SJCRH30 (cell line): ENCODE data around the gene SYNRG. TPM values are rescaled to one million over a fixed set of nuclear protein-coding genes. Genes with fewer than 3 reads are reported as not detected.

ENCODE experiments used
- DNase-seq, 2 experiments: peaks; one replicate each; pipeline ENCODE4 v3.0.0-alpha.2; 2015 to 2020
- H3K27ac ChIP-seq: fragments of 250-450 bp; sonication (Bioruptor Pico); 2 replicates; pipeline ENCODE4 v1.5.1; 2020; ENCODE audit warnings: mild to moderate bottlenecking, moderate library complexity
- H3K27me3 ChIP-seq: fragments of 250-450 bp; sonication (Bioruptor Pico); 2 replicates; pipeline ENCODE4 v1.5.1; 2020; ENCODE audit warnings: mild to moderate bottlenecking, moderate library complexity
- H3K36me3 ChIP-seq: fragments of 250-450 bp; sonication (Bioruptor Pico); 2 replicates; pipeline ENCODE4 v1.5.1; 2020; ENCODE audit warnings: mild to moderate bottlenecking, moderate library complexity
- H3K4me1 ChIP-seq: fragments of 250-450 bp; sonication (Bioruptor Pico); 2 replicates; pipeline ENCODE4 v1.5.1; 2020; ENCODE audit warnings: mild to moderate bottlenecking, moderate library complexity
- H3K4me3 ChIP-seq: fragments of 250-450 bp; sonication (Bioruptor Pico); 2 replicates; pipeline ENCODE4 v1.5.1; 2020; ENCODE audit warnings: mild to moderate bottlenecking, moderate library complexity
- H3K9me3 ChIP-seq: fragments of 250-450 bp; sonication (Bioruptor Pico); replicated peaks from 2 replicates; pipeline ENCODE4 v1.5.1; 2020; ENCODE audit warnings: mild to moderate bottlenecking, moderate library complexity
- total RNA-seq: library from RNA; depleted of rRNA; stranded (reverse); fragments of >200 nt; shearing (Covaris generic); gene quantifications from 2 replicates; pipeline ENCODE4 v1.2.3, GENCODE V29; 2014

SYNRG gene
- total RNA-seq, 1 experiment from 2014 or later, result 16.5 TPM

DNA sequence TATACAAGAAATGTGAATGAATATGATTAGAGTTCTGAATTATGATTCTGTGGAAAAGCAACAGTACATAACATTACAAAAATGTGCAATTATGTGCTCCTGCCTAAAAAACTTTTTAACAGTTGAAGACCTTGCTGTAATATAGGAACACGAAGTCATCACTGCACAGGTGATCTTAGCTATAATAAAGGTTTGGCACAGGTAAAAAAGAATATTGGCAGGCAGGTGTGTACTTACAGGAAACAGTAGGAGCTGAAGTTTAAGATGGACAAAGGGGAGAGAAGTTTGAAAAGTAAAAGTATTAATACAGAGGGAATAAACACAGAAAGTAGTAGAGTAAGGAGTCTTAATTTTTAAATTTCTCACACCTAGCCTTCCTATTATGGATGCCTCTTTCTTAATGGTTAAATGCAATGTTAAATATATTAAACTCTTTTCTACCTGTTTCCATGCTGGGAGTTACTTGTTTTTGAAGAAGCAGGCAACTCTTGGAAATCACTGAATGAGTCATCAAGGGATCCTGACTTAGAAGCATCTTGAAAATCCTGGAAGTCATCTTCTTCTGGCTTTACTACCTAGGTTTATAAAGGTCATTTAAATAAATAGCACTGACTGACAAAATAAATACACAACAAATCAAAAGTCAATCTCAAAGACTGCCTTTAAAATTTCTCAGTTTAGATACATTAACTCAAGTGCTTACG lies 40.7 kb downstream of the SYNRG start:
- Histone ChIP-seq H3K36me3 (peaks cover 35% of the 10 kb centered on the region), H3K9me3 (no peaks in the 10 kb centered on the region), H3K4me3 (no peak overlapping the region), H3K27ac (no peak overlapping the region), H3K27me3 (no peaks in the 10 kb centered on the region), H3K4me1 (no peaks in the 10 kb centered on the region)
- no peak for DNase-seq

DNA sequence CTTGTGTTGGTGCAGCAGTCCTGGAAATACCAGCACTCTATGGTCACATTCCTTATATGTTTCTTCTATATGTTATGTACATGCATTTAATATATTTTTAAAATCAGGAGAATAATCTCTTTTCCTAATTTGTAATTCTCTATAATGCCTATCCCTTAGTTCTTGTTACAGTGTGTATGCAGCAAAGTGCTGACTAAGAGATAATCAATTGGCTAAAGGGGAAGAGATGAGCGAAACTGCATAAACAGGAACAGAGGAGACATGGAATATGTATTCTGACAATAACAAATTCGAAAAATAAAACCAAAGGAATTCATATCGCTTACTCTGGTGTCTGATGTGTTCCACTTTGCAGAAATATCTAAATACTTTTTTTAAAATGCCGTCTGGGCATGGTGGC lies 41.7 kb downstream of the SYNRG start:
- DNase-seq, result no peak
- H3K9me3 ChIP-seq, result no peaks in the 10 kb centered on the region
- no peak overlapping the region for H3K27ac ChIP-seq
- H3K36me3 ChIP-seq, result peaks cover 35% of the 10 kb centered on the region
- H3K4me1 ChIP-seq, result no peaks in the 10 kb centered on the region
- H3K27me3 ChIP-seq, result no peaks in the 10 kb centered on the region
- H3K4me3 ChIP-seq, result no peak overlapping the region

DNA sequence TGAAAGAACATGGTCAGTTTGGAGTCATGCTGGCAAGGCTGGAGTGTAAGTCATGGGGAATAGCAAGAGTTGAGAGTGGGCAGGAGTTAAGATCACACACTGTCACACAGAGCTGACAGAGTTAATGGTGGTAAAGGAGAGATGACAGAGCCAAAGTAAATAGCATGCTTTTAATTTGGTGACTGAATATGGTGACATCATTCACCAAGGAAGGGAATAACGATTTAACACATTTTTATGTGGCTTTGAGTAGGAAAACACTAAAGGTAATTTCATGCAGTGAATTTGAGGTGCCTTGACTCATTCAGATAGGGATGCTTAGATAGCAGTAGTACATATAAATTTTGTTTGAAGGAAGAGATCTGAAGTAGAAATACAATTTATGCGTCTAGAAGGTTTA lies 42.1 kb downstream of the SYNRG start:
- Histone ChIP-seq H3K9me3 (no peaks in the 10 kb centered on the region), H3K36me3 (peaks cover 35% of the 10 kb centered on the region), H3K27ac (no peak overlapping the region), H3K27me3 (no peaks in the 10 kb centered on the region), H3K4me3 (no peak overlapping the region), H3K4me1 (no peaks in the 10 kb centered on the region; the same call in 1 of the 2 replicates)
- no peak for DNase-seq

DNA sequence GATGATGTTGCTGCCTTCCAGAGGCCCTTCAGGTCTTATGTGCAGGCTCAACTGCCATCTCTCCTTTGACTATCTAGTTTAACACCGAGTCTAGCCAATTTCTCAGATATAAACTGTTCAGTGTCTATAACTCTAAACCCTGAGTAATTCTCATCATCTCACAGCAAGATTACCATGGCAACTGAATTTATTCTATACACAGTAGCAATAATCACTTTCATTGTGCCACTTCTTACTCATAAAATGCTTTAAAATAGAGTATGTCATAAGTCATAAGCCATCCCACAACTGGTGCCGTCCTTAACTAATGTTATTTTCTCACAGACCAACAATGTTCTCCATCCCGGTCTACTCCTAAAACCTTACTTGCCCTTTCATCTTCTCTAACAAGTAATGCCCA lies 45.0 kb downstream of the SYNRG start:
- no peak for DNase-seq
- no peaks in the 10 kb centered on the region; the same call in 1 of the 2 replicates for H3K4me1 ChIP-seq
- peaks cover 39% of the 10 kb centered on the region for H3K36me3 ChIP-seq

DNA sequence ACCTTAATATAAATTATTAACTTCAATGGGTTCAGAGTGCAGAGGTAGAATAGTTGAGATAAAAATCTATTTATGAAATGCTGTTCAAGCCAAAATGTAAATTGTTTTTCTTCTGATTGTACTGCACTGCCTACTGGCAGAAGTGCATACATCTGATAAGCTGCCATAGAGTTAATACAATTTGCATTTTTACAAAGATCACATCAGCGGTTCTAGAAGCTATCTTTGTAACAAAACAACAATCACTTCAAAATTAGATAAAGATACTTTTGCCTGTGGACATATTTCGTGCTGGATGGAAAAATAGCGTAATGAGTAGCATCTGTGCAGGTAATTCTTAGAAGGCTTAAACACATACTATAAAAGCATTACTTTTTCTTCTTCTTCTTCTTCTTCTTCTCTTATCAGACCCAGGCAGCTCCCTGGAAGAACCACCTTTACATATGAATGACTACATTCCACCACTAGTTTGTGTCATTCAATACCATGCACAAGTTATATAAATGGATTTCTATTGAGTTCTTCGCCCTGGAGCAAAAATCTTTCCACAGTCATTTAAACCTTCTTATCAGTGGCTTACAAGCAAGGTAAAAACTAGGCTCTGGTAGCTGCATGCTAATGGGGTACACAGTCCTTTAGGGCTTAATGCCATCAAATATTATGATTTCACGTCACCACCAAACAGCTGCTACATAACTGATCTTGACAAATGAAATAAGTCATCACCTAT lies 47.0 kb downstream of the SYNRG start:
- Histone ChIP-seq H3K27ac (no peak overlapping the region), H3K27me3 (no peaks in the 10 kb centered on the region), H3K4me3 (no peak overlapping the region), H3K36me3 (peaks cover 26% of the 10 kb centered on the region), H3K4me1 (no peaks in the 10 kb centered on the region; the same call in 1 of the 2 replicates), H3K9me3 (no peaks in the 10 kb centered on the region)
- DNase-seq, result peak; percentile 12 to 52

More for the DNA sequence above, 45.0 kb downstream of the SYNRG start:
- Histone ChIP-seq H3K27me3 (no peaks in the 10 kb centered on the region), H3K9me3 (no peaks in the 10 kb centered on the region), H3K4me3 (no peak overlapping the region), H3K27ac (no peak overlapping the region)

DNA sequence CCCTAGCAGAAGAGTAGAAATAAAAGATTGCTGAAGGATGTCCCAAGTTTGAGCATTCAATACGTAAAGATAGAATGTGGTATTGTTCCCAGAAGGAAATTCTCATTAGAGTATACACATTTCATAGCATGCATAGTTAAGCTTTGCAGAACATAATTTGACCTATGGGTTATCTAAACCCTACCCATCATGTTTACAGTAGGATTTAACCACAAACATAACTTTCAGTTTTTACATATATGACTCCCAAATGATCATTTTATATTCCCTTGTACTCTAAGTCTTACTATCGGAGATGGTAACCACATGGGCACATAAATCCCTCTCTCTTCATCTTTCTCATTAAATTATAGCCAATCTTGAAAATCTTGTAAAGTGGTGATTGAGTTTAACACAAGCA lies 50.9 kb downstream of the SYNRG start:
- Histone ChIP-seq H3K4me3 (no peak overlapping the region), H3K27ac (no peak overlapping the region), H3K27me3 (no peaks in the 10 kb centered on the region), H3K9me3 (no peaks in the 10 kb centered on the region), H3K36me3 (peaks cover 16% of the 10 kb centered on the region), H3K4me1 (peaks cover 4% of the 10 kb centered on the region; the same call in 1 of the 2 replicates)
- no peak for DNase-seq

DNA sequence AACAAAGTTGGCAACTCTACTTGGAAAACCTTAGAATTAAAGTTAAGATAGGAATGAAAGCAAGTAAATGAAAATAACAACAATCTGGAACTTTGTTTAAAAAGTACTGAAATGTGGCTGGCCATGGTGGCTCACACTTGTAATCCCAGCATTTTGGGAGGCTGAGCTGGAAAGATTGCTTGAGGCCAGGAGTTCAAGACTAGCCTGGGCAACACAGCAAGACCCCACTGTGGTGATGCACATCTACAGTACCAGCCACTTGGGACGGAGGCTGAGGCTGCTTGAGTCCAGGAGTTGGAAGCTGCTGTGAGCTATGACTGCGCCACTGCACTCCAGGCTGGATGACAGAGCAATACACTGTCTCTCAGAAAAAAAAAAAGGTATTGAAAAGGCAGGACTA lies 51.7 kb downstream of the SYNRG start:
- H3K4me1 ChIP-seq, result peaks cover 4% of the 10 kb centered on the region; the same call in 1 of the 2 replicates
- H3K36me3 ChIP-seq, result peaks cover 16% of the 10 kb centered on the region
- H3K9me3 ChIP-seq, result no peaks in the 10 kb centered on the region
- H3K4me3 ChIP-seq, result no peak overlapping the region
- H3K27me3 ChIP-seq, result no peaks in the 10 kb centered on the region
- H3K27ac ChIP-seq, result no peak overlapping the region
- no peak for DNase-seq

DNA sequence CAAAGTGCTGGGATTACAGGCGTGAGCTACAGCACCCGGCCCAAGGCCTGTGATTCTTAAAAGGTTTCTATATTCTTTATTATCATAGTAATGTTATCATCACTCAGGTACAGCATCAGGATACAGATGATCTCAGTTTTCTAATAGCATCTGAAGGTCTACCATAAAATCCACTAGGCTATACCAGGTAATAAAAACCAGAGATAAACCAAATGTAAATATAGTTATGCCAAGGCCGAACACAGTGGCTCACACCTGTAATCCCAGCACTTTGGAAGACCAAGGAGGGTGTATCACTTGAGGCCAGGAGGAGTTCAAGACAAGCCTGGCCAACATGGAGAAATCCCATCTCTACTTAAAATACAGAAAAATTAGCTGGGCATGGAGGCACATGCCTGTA lies 53.8 kb downstream of the SYNRG start:
- H3K36me3 ChIP-seq, result peaks cover 10% of the 10 kb centered on the region
- no peak for DNase-seq
- H3K4me3 ChIP-seq, result no peak overlapping the region
- H3K27ac ChIP-seq, result no peak overlapping the region
- H3K27me3 ChIP-seq, result no peaks in the 10 kb centered on the region
- no peaks in the 10 kb centered on the region for H3K9me3 ChIP-seq
- 0 out of 2 replicates have a peak, but pooled peaks cover 4% of the 10 kb centered on the region for H3K4me1 ChIP-seq

DNA sequence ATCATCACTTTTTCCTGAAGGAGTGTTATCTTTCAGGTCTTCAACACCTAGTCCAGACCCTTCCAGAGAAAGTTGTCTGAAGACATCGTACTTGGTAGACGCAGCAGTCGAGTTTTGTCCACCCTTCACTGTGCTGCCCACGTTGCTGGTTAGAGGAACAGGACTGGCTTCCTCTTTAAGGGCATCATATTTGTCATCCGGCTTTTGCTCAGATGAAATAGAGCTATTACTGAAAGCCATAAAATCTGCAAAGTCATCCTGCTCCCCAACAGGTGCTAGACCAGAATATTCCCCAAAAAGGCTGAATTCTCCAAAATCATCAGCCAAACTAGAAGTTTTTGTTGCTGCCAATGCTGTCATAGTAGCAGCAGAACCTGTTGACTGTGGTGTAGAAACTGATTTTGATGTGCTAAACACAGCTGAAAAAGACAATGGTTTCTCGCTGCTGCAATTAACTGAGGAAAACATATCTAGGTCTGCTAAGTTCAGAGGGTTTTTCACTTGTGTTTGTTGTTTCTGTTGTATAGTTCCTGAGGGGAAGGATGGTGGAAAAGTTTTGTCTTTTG lies 55.7 kb downstream of the SYNRG start:
- DNase-seq, result no peak

DNA sequence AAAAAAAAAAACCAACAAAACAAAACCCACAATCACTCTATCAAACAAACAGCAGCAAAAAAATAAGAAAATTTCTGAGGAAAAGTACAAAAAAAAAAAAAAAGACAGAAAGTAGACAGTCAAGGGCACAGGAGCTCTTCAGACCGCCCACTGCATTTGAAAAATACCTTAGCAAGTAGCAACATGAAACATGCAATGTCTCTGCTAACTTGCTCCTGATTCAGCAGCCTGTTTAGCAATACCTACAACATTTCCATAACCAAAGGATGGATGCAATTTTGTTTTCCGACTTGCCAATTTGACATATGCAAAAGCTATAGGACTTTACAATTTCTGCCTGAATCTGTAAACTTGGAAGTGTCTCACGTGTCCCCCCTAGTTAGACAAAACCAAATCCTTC lies 57.4 kb downstream of the SYNRG start:
- Histone ChIP-seq H3K4me3 (no peak overlapping the region), H3K36me3 (peaks cover 10% of the 10 kb centered on the region), H3K9me3 (no peaks in the 10 kb centered on the region), H3K27ac (no peak overlapping the region), H3K4me1 (0 out of 2 replicates have a peak, but pooled peaks cover 2% of the 10 kb centered on the region), H3K27me3 (no peaks in the 10 kb centered on the region)
- DNase-seq, result no peak

More for the DNA sequence above, 55.7 kb downstream of the SYNRG start:
- H3K36me3 ChIP-seq, result peaks cover 12% of the 10 kb centered on the region
- no peaks in the 10 kb centered on the region for H3K27me3 ChIP-seq
- H3K9me3 ChIP-seq, result no peaks in the 10 kb centered on the region
- H3K4me1 ChIP-seq, result 0 out of 2 replicates have a peak, but pooled peaks cover 4% of the 10 kb centered on the region
- H3K4me3 ChIP-seq, result no peak overlapping the region
- H3K27ac ChIP-seq, result no peak overlapping the region

DNA sequence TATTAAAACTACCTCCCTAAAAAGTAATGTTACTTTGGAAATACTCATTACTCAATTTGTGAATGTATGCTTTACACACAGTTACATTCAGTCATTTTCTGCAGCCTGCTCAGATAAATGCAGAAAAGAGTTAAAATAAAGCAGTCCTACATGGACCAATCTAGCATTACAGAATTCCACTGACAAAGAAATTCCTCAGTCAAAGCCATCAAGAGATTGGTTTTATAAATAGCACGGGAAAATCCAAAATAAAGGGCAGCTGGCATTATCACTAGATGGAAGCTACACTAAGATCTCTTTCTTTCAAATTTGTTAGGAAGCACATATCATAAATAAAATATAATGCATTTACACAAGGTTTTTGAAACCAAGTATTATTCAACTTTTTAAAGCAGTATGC lies 61.2 kb downstream of the SYNRG start:
- H3K27me3 ChIP-seq, result no peaks in the 10 kb centered on the region
- peaks cover 7% of the 10 kb centered on the region for H3K36me3 ChIP-seq
- H3K4me1 ChIP-seq, result no peaks in the 10 kb centered on the region
- no peak overlapping the region for H3K27ac ChIP-seq
- DNase-seq, result no peak
- H3K9me3 ChIP-seq, result no peaks in the 10 kb centered on the region
- no peak overlapping the region for H3K4me3 ChIP-seq

DNA sequence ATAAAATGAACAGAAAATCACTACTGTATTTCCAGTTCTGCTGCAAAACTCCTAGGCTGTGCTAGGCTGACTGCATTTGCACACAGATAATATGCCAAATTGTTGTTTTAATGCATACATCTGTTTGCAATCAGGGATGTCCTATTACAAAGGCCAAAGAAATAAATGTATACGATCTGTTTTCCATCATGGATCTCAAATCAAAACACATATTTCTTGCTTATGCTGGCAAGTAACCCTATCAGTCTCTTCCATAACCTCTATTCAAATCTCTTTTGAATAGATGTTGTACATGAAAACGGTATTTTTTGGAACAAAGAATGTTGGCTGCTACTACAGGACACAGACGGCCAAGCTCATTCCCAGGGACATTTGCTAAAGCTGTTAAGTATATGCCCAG lies 62.9 kb downstream of the SYNRG start:
- Histone ChIP-seq H3K9me3 (no peaks in the 10 kb centered on the region), H3K36me3 (peaks cover 16% of the 10 kb centered on the region), H3K4me3 (no peak overlapping the region), H3K4me1 (no peaks in the 10 kb centered on the region), H3K27me3 (no peaks in the 10 kb centered on the region), H3K27ac (no peak overlapping the region)
- DNase-seq, result no peak

DNA sequence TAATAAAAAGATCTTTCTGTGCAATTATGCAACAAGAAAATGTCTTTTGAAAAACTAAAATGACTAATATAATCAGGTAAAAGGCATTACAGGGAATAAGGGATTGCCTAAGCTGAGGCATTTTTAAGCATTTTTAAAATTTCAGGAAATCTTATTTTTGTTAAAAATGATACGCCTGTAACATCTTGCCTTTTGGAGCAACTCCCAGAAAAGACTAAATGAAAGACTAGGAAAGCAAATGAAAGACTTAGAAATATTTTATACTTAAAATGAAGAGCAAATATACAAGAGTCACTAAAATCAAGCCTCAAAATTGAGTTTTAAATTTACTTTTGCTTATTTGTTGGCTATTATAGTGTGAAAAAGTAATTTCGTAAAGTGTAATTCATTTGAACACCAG lies 63.7 kb downstream of the SYNRG start:
- no peak overlapping the region for H3K27ac ChIP-seq

DNA sequence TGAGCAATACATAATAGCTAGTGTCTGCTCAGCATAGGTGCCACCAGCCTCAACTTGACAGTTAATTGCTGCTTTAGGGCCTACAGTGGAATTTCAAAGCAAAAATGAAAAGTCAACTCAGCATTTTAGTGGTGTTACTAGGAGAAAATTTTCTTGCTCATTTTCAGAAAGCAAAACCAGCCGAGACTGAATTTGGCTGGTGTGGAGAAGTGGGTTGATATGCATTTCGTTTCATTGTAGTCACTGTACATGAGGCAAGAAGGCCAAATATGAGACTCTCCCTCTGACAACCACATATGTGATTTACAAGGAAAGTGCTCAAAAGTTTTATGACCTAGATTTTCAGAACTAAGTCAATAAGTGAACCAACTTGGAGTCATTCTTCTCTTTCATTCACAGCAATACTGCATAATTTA lies 65.6 kb downstream of the SYNRG start:
- Histone ChIP-seq H3K27me3 (no peaks in the 10 kb centered on the region), H3K4me1 (no peaks in the 10 kb centered on the region), H3K27ac (no peak overlapping the region), H3K9me3 (no peaks in the 10 kb centered on the region), H3K4me3 (no peak overlapping the region), H3K36me3 (peaks cover 26% of the 10 kb centered on the region)
- no peak for DNase-seq

More for the DNA sequence above, 63.7 kb downstream of the SYNRG start:
- Histone ChIP-seq H3K36me3 (peaks cover 20% of the 10 kb centered on the region), H3K4me1 (no peaks in the 10 kb centered on the region), H3K27me3 (no peaks in the 10 kb centered on the region), H3K9me3 (no peaks in the 10 kb centered on the region), H3K4me3 (no peak overlapping the region)
- DNase-seq, result no peak
